Measurements from ENCODE around the gene AGL. TPM values are rescaled to one million over a fixed set of nuclear protein-coding genes. Genes with fewer than 3 reads are reported as not detected.
A peak's percentile ranks its signal among the peaks of the same experiment; 100 is the strongest.

The AGL gene
- total and polyA plus RNA-seq, 2 of the 8 experiments (the other 6 are each of a cell fraction or from before 2014, with no cell fraction given) = 2.7 to 19.2 TPM

- Histone ChIP-seq H3K79me1 (ENCODE audit: low read depth, low read length) (no peaks in the 10 kb centered on the region), H3K9ac (replicated peaks in 1 of 4; ENCODE audit: extremely low read depth in 1 of 4, low read depth in 3 of 4, low read length in 3 of 4) (peak overlapping the region in 1 of 4 experiments; percentile 8; a peak in 2 of 7 replicates), H4K5ac (ENCODE audit: insufficient read length, low read depth, low read length) (no peak overlapping the region), H3K23me2 (ENCODE audit: low read depth, low read length) (no peaks in the 10 kb centered on the region), H3K4me3 (ENCODE audit: extremely low read depth in 1 of 4, insufficient read depth in 2 of 4, low read depth in 3 of 4, low read length in 4 of 4) (no peak overlapping the region), H2BK12ac (ENCODE audit: low read depth, low read length) (no peak overlapping the region), H4K91ac (replicated peaks; ENCODE audit: insufficient read length, low read length) (no peak overlapping the region), H2BK5ac (ENCODE audit: low read depth, low read length) (no peak overlapping the region), H3K4ac (replicated peaks; ENCODE audit: insufficient read length, low read depth, low read length) (no peak overlapping the region), H3K79me2 (ENCODE audit: control insufficient read depth in 1 of 2, insufficient read depth in 2 of 2, low read length in 2 of 2) (no peaks in the 10 kb centered on the region), H3K18ac (ENCODE audit: extremely low read depth, low read length) (no peak overlapping the region), H4K8ac (ENCODE audit: extremely low read depth, insufficient read depth, low read length) (no peak overlapping the region), H3K23ac (ENCODE audit: insufficient read length) (no peak overlapping the region), H3K27ac (ENCODE audit: low read depth, low read length) (no peak overlapping the region), H2BK15ac (ENCODE audit: low read length) (no peak overlapping the region), H3K36me3 (ENCODE audit: control insufficient read depth in 2 of 4, insufficient read depth in 4 of 4, low read length in 3 of 4) (no peaks in the 10 kb centered on the region), H2AFZ (ENCODE audit: low read length) (peak overlapping the region; percentile 100), H3K9me3 (ENCODE audit: insufficient read depth in 2 of 2, low read depth in 1 of 2, low read length in 1 of 2) (no peaks in the 10 kb centered on the region), H3K4me2 (ENCODE audit: insufficient read depth in 1 of 2, low read depth in 2 of 2, low read length in 2 of 2) (no peak overlapping the region), H3K4me1 (replicated peaks in 1 of 4; ENCODE audit: control insufficient read depth in 3 of 4, insufficient read depth in 4 of 4, low read length in 3 of 4) (no peaks in the 10 kb centered on the region), H2BK20ac (ENCODE audit: low read length) (no peak overlapping the region), H3K14ac (ENCODE audit: insufficient read length) (no peak overlapping the region), H4K20me1 (replicated peaks in 1 of 2; ENCODE audit: control insufficient read depth in 1 of 2, insufficient read depth in 2 of 2, low read length in 2 of 2) (no peaks in the 10 kb centered on the region), H2AK5ac (ENCODE audit: low read depth, low read length) (no peak overlapping the region), H3K27me3 (replicated peaks in 1 of 4; ENCODE audit: control insufficient read depth in 3 of 4, extremely low read depth in 1 of 4, insufficient read depth in 3 of 4, low read length in 3 of 4) (no peaks in the 10 kb centered on the region), H3K56ac (replicated peaks; ENCODE audit: insufficient read length, low read depth, low read length) (no peak overlapping the region), H2BK120ac (replicated peaks; ENCODE audit: low read depth, low read length) (no peak overlapping the region)
- CTCF ChIA-PET (ENCODE audit: partially characterized antibody) = interaction anchor here (1.5 to 2.1 kb wide), 2 partner anchors 225 to 267 kb away, joined by 4 to 8 read pairs; no protein-coding TSS in a partner anchor
- 22% methylated on average over 7 of the region's 7 CpGs; no CpG with 5 or more reads in 1 of the 2 experiments for WGBS, 2 experiments (ENCODE audit: extremely low coverage in 1 of 2, insufficient coverage in 1 of 2, insufficient read length in 1 of 2, insufficient replicate concordance in 2 of 2, low coverage in 1 of 2, low lambda C conversion rate in 2 of 2, missing lambda C conversion rate in 1 of 2)
- DNase-seq (ENCODE audit: low read depth in 1 of 2, low spot score in 2 of 2) (peak in 1 of 2 experiments; percentile 9), FAIRE-seq (peak; percentile 96)
- POLR2A ChIA-PET (ENCODE audit: partially characterized antibody) = no interaction called here
- TF ChIP-seq ATF2 (IDR thresholded peaks at IDR 0.05; ENCODE audit: low read length) (peak; percentile 63; the same call in 1 of the 2 replicates), CTCF (IDR thresholded peaks at IDR 0.05; ENCODE audit: control extremely low read depth in 1 of 3, insufficient read depth in 1 of 3, low read depth in 1 of 3, low read length in 3 of 3) (peak in 2 of 3 experiments; percentile 52 to 62; a peak in 2 of 4 replicates), NRF1 (IDR thresholded peaks at IDR 0.05; ENCODE audit: low read depth, low read length) (no peak), SRF (IDR thresholded peaks at IDR 0.05; ENCODE audit: low read depth, low read length) (peak; percentile 88), ZNF274 (IDR thresholded peaks at IDR 0.05; ENCODE audit: borderline replicate concordance, extremely low read depth, low read length) (no peak), SP2 (IDR thresholded peaks at IDR 0.05; ENCODE audit: low read length) (no peak), EGR1 (IDR thresholded peaks at IDR 0.05; ENCODE audit: borderline replicate concordance, low read depth, low read length) (peak; percentile 12; the same call in 1 of the 2 replicates), CREB1 (IDR thresholded peaks at IDR 0.05) (no peak; the same call in 1 of the 2 replicates)
These were observed 41.6 kb upstream of the AGL start for GRCh38 chr1:99808391-99809115.
